K562 (cell line): Measurements from ENCODE around the gene DAAM1. TPM values are rescaled to one million over a fixed set of nuclear protein-coding genes. Genes with fewer than 3 reads are reported as not detected.

Experiments
- ATAC-seq: fragments of 200-7000 bp; cut with Tn5 transposase; 3 replicates; pipeline ENCODE4 v1.9.1; 2020; ENCODE audit warnings: moderate library complexity
- Bru-seq: library from RNA; stranded (reverse); fragments of 400-500 nt; gene quantifications from one replicate; lab custom pipeline; 2021; lab: Mats Ljungman, UMichigan
- BruChase-seq, 2 experiments: library from RNA; stranded (reverse); fragments of 400-500 nt; gene quantifications; one replicate each; lab custom pipeline; 2021; lab: Mats Ljungman, UMichigan
- BruUV-seq: library from RNA; stranded (reverse); fragments of 400-500 nt; replicated peaks from 2 replicates; lab custom pipeline; 2021; lab: Mats Ljungman, UMichigan
- CTCF ChIA-PET: fragments of 300-600 bp; formaldehyde crosslinking; extraction: SDS; loops from one replicate; lab custom pipeline; 2021; ENCODE audit warnings: low intra/inter-chr PET ratio; lab: Yijun Ruan, JAX
- POLR2A ChIA-PET: fragments of 300-600, 350-650 bp; sonication (Branson Sonifier 250); formaldehyde crosslinking; extraction: SDS; loops from one replicate; lab custom pipeline; 2021; ENCODE audit warnings: antibody characterized with exemption, inconsistent platforms; lab: Yijun Ruan, JAX
- DNase-seq, 4 experiments: peaks; one replicate each; pipeline versions ENCODE4 v3.0.0 to v3.0.0-alpha.2; 2011 to 2018; ENCODE audit warnings: low spot score in 3 of 4, mixed read lengths in 3 of 4; ENCODE audit errors: extremely low read depth in 1 of 4
- FAIRE-seq: peaks from 2 replicates; lab custom pipeline; 2011; peaks lifted over from hg19 to GRCh38; lab: Jason Lieb, UNC
- H2AFZ ChIP-seq: 2 replicates; pipeline ENCODE4 v1.6.0; 2011; ENCODE audit warnings: low read depth, low read length, control low read depth, inconsistent platforms
- H3K27ac ChIP-seq: fragments of 200-600 bp; 3 replicates; pipeline ENCODE4 v1.8.0; 2011; ENCODE audit warnings: low read depth, mild to moderate bottlenecking, control low read depth, inconsistent platforms, low read length, moderate library complexity, mixed read lengths; ENCODE audit errors: extremely low read depth
- H3K27me3 ChIP-seq, 2 experiments: fragments of 300-600 bp in 1 of 2; 2 replicates in 1 of 2; 3 replicates in 1 of 2; pipeline versions ENCODE4 v1.6.0 to v1.8.0; 2011; ENCODE audit warnings: inconsistent platforms in 2 of 2, low read length in 2 of 2, mild to moderate bottlenecking in 1 of 2, mixed read lengths in 1 of 2, moderate library complexity in 1 of 2; ENCODE audit not compliant: control insufficient read depth in 2 of 2, insufficient read depth in 2 of 2
- H3K36me3 ChIP-seq: fragments of 300-600 bp; 3 replicates; pipeline ENCODE4 v1.8.0; 2011; ENCODE audit warnings: mild to moderate bottlenecking, low read length, inconsistent platforms; ENCODE audit not compliant: control insufficient read depth, insufficient read depth
- H3K4me1 ChIP-seq, 2 experiments: fragments of 200-600 bp in 1 of 2; replicated peaks in 1 of 2; 2 replicates in 1 of 2; 3 replicates in 1 of 2; pipeline versions ENCODE4 v1.5.1 to v1.8.0; 2011; ENCODE audit warnings: inconsistent platforms in 2 of 2, low read length in 2 of 2, mild to moderate bottlenecking in 1 of 2, mixed read lengths in 1 of 2, moderate library complexity in 1 of 2; ENCODE audit not compliant: control insufficient read depth in 2 of 2, insufficient read depth in 2 of 2
- H3K4me2 ChIP-seq: 2 replicates; pipeline ENCODE4 v1.6.1; 2011; ENCODE audit warnings: low read length, control low read depth, inconsistent platforms, mixed read lengths; ENCODE audit not compliant: insufficient read depth
- H3K4me3 ChIP-seq: fragments of 200-600 bp; sonication (generic), shearing (Covaris generic); 2 replicates; pipeline ENCODE4 v1.5.1; 2016; ENCODE audit warnings: control low read depth, inconsistent platforms
- H3K79me2 ChIP-seq: fragments of 200-600 bp; 3 replicates; pipeline ENCODE4 v1.8.0; 2011; ENCODE audit warnings: low read length, inconsistent platforms; ENCODE audit not compliant: control insufficient read depth, insufficient read depth
- H3K9ac ChIP-seq, 2 experiments: 2 replicates each; pipeline versions ENCODE4 v1.6.0 to v1.6.1; 2011; ENCODE audit warnings: low read depth in 2 of 2, low read length in 2 of 2, control low read depth in 1 of 2, inconsistent platforms in 1 of 2, mild to moderate bottlenecking in 1 of 2, mixed read lengths in 1 of 2; ENCODE audit not compliant: insufficient read depth in 1 of 2
- H3K9me1 ChIP-seq: one replicate; pipeline ENCODE4 v1.6.0; 2011; ENCODE audit warnings: inconsistent platforms, mild to moderate bottlenecking, low read length, moderate library complexity; ENCODE audit not compliant: control insufficient read depth, insufficient read depth
- H3K9me3 ChIP-seq: replicated peaks from 2 replicates; pipeline ENCODE4 v1.5.1; 2011; ENCODE audit warnings: low read depth, low read length, inconsistent platforms; ENCODE audit not compliant: control insufficient read depth, insufficient read depth
- H4K20me1 ChIP-seq: replicated peaks from 2 replicates; pipeline ENCODE4 v1.6.1; 2011; ENCODE audit warnings: low read length, inconsistent platforms, mixed read lengths; ENCODE audit not compliant: control insufficient read depth, insufficient read depth
- ATF3 ChIP-seq, 2 experiments: fragments of 450-650 bp in 1 of 2; sonication (generic) in 1 of 2; formaldehyde crosslinking in 1 of 2; IDR thresholded peaks in 1 of 2; conservative IDR thresholded peaks in 1 of 2; 2 replicates each; pipeline versions ENCODE4 v1.6.1 to v1.8.1; 2016 to 2023; ENCODE audit warnings: mild to moderate bottlenecking in 2 of 2, moderate library complexity in 2 of 2, inconsistent platforms in 1 of 2, missing genetic modification reagents in 1 of 2
- EGR1 ChIP-seq: fragments of 450-650 bp; conservative IDR thresholded peaks from 2 replicates; pipeline ENCODE4 v1.6.1; 2017; ENCODE audit warnings: mild to moderate bottlenecking
- FOXP1 ChIP-seq: sonication (generic); formaldehyde crosslinking; IDR thresholded peaks from 2 replicates; pipeline ENCODE4 v1.8.0; 2022; ENCODE audit warnings: mild to moderate bottlenecking, missing genetic modification reagents
- PKNOX1 ChIP-seq: fragments of 450-650 bp; IDR thresholded peaks from 2 replicates; pipeline ENCODE4 v1.6.1; 2016
- WGBS: fragments of 100-300 bp; shearing (Covaris generic); methylation state at CpG from one replicate; pipeline ENCODE4 v1.1.6; 2016; ENCODE audit warnings: low coverage, mixed read lengths; ENCODE audit not compliant: insufficient coverage; ENCODE audit errors: missing lambda C conversion rate; 5-methylcytosine and 5-hydroxymethylcytosine counted together
- in situ Hi-C: fragments of 300-500 bp; cut with MboI; formaldehyde crosslinking; loops from 4 replicates; pipeline ENCODE4 v1.15.0; 2018; ENCODE audit warnings: inconsistent platforms, mixed read lengths
- intact Hi-C: fragments of 100-400 bp; cut with micrococcal nuclease; formaldehyde crosslinking; loops from 2 replicates; pipeline ENCODE4 v1.14.2; 2022
- long read RNA-seq, 3 experiments: library from polyadenylated mRNA in 2 of 3; library from RNA in 1 of 3; unstranded in 2 of 3; stranded (forward) in 1 of 3; transcript quantifications; one replicate each; pipeline ENCODE4 v2.0.0, GENCODE V29; 2019 to 2022
- polyA minus RNA-seq, 3 experiments: library from RNA; depleted of rRNA, polyadenylated mRNA; stranded (reverse); fragments of >200 nt; gene quantifications; 2 replicates each; pipeline ENCODE4 v1.2.3, GENCODE V29; 2011
- polyA plus RNA-seq, 8 experiments: library from polyadenylated mRNA; depleted of rRNA in 4 of 8; stranded (reverse) in 5 of 8; unstranded in 3 of 8; fragments of >200 nt; fragmentation: Nextera tagmentation in 2 of 8; fragmentation: Illumina TruSeq in 1 of 8; extraction: Ambion mirVana in 2 of 8; extraction: Trizol in 1 of 8; gene quantifications; 2 replicates each; pipeline versions ENCODE4 v1.2.1 to v1.2.3, GENCODE V29; 2011 to 2014; ENCODE audit warnings: inconsistent platforms in 1 of 8, missing spikeins in 1 of 8
- total RNA-seq, 7 experiments: library from RNA; depleted of rRNA in 6 of 7; stranded (reverse); fragments of >200 nt in 6 of 7; fragmentation: Illumina TruSeq in 2 of 7; extraction: Trizol in 2 of 7; gene quantifications; 2 replicates each; pipeline versions ENCODE4 v1.2.1 to v1.2.3, GENCODE V29; 2011 to 2021; ENCODE audit warnings: low replicate concordance in 1 of 7

Gene DAAM1
- 14.8 and 51.6 TPM in 2 replicates for total RNA-seq (2011; cell fraction: chromatin; rRNA removed; ENCODE audit: low replicate concordance)
- 7.2 and 11.1 TPM in 2 replicates for total RNA-seq (2011; cell fraction: nucleolus; rRNA removed)
- total RNA-seq (2011; cell fraction: nucleoplasm; rRNA removed), result 19.7 and 34.7 TPM in 2 replicates
- total RNA-seq (2014; rRNA removed) (3.0 and 4.3 TPM in 2 replicates), total RNA-seq (2014; rRNA removed; fragmentation: Illumina TruSeq; extraction: Trizol) (6.7 and 10.9 TPM in 2 replicates), total RNA-seq (2015; rRNA removed; fragmentation: Illumina TruSeq; extraction: Trizol) (4.6 and 5.5 TPM in 2 replicates), total RNA-seq (2021) (10.5 and 11.6 TPM in 2 replicates), polyA plus RNA-seq (2011; rRNA removed) (8.4 and 10.5 TPM in 2 replicates), polyA plus RNA-seq (2014; fragmentation: Illumina TruSeq; extraction: Trizol) (8.2 and 10.6 TPM in 2 replicates), polyA plus RNA-seq (2014; fragmentation: Nextera tagmentation; extraction: Ambion mirVana) (1 to 10 TPM; 3.6 to 6.3 TPM), polyA plus RNA-seq (2014; rRNA removed) (5.0 and 7.0 TPM in 2 replicates), polyA minus RNA-seq (2011; rRNA and poly(A)+ RNA removed) (38.4 and 55.9 TPM in 2 replicates), Bru-seq, nascent RNA (percentile 60 among the genes with signal in this experiment), BruChase-seq, experiment 1, labeled RNA remaining after a 2-hour chase (percentile 64 among the genes with signal in this experiment), BruChase-seq, experiment 2, labeled RNA remaining after a 6-hour chase (percentile 64 among the genes with signal in this experiment)
- 1.2 and 3.4 TPM in 2 replicates for polyA plus RNA-seq (2011; cell fraction: cytosol; rRNA removed)
- polyA plus RNA-seq (2011; cell fraction: nucleus; rRNA removed), result 5.4 and 10.2 TPM in 2 replicates
- 3.9 and 5.9 TPM in 2 replicates for polyA plus RNA-seq (2012)
- polyA minus RNA-seq (2011; cell fraction: cytosol; rRNA and poly(A)+ RNA removed), result 3.5 and 3.6 TPM in 2 replicates
- polyA minus RNA-seq (2011; cell fraction: nucleus; rRNA and poly(A)+ RNA removed), result 20.7 and 36.2 TPM in 2 replicates
- long read RNA-seq, experiment 1, full-length matches to known transcripts, result 1 of 13 reads
- long read RNA-seq, experiment 1, partial matches to known transcripts, result 8 of 13 reads
- long read RNA-seq, experiment 1, other reads (novel, unspliced or antisense), result 4 of 13 reads
- long read RNA-seq, experiment 2, partial matches to known transcripts, result 1 of 7 reads
- long read RNA-seq, experiment 2, other reads (novel, unspliced or antisense), result 6 of 7 reads
- long read RNA-seq, experiment 3, partial matches to known transcripts, result 8 of 13 reads
- long read RNA-seq, experiment 3, other reads (novel, unspliced or antisense), result 3 of 13 reads

GRCh38 chr14:59188461-59189090 lies at the start of gene DAAM1:
Gene DAAM1, plus strand, starts transcription at chr14:59188667. Its CDS starts 74,811 bp downstream, at chr14:59263478.
- peak within 1 kb of the TSS; percentile 82 to 94 for H3K9ac ChIP-seq
- peak within 1 kb of the TSS; percentile 91 for H3K4me3 ChIP-seq
- H3K36me3 ChIP-seq, result no peaks in the 10 kb centered on the region
- peaks cover 13% of the 10 kb centered on the region; the same call in 1 of the 2 replicates for H4K20me1 ChIP-seq
- H3K79me2 ChIP-seq, result peaks cover 21% of the 10 kb centered on the region
- peak; percentile 95 for ATAC-seq
- no peaks in the 10 kb centered on the region for H3K9me1 ChIP-seq
- ChIA-PET POLR2A (interaction anchor here (0.5 to 1.9 kb wide), 4 partner anchors 12 to 49 kb away, joined by 3 to 5 read pairs (median 3); no protein-coding TSS in a partner anchor), CTCF (no interaction called here)
- no TSS peak for BruUV-seq
- FAIRE-seq, result peak; percentile 91
- H3K4me1 ChIP-seq, result peaks cover 16 to 20% of the 10 kb centered on the region in 2 experiments; a peak in 4 of 5 replicates
- H3K9me3 ChIP-seq, result no peaks in the 10 kb centered on the region
- 0% methylated on average over 13 of the region's 44 CpGs for WGBS
- H3K4me2 ChIP-seq, result peak within 1 kb of the TSS; percentile 96
- DNase-seq, result peak; percentile 85 to 96 (median 86)
- H2AFZ ChIP-seq, result peak within 1 kb of the TSS; percentile 94
- H3K27ac ChIP-seq, result peak within 1 kb of the TSS; percentile 93
- H3K27me3 ChIP-seq, result no peaks in the 10 kb centered on the region
- intact Hi-C loops, result loop anchor here (5.0 kb wide), 1 partner anchor 891 kb away; the partner anchor contains the start of gene ARID4A
- in situ Hi-C loops, result no loop called here
- TF ChIP-seq EGR1, result peak; percentile 56
- TF ChIP-seq PKNOX1, result no peak
- 0 out of 2 replicates have a peak, but pooled peaks have one; percentile 42 for TF ChIP-seq FOXP1 (CRISPR knock-in tag)
- TF ChIP-seq ATF3 (IDR thresholded peaks at IDR 0.05), result peak; percentile 88
- peak; percentile 73; the same call in 1 of the 2 replicates for TF ChIP-seq ATF3 (CRISPR knock-in tag; conservative IDR thresholded peaks at IDR 0.05)
